Inflammatory macrophage (primary cell): ENCODE results near the gene SYT7.
A peak's percentile ranks its signal among the peaks of the same experiment; 100 is the strongest.

Experiments used
- DNase-seq, 2 donors: peaks; one replicate each; pipeline ENCODE4 v3.0.0-alpha.2; 2020 to 2022

Gene SYT7

DNA sequence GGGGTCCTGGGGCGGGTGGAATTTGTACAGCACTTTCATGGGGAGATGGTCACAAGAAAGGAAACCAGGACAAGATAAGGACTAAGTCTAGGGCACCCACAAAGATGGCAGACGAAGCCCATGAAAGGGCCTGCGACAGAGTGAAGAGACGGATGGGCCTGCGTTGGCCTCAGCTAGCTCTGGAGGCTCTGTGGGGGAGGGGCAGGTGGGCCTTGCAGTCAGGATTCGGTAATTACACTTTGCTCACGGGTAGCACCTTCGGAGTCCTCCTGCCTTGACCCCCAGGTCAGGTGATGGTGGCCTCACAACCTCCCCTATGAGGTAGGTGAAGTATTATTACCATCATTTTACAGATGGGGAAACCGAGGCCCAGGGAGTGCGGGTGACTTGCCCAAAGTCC, 65.2 kb downstream of the SYT7 start:
- no peak for DNase-seq

DNA sequence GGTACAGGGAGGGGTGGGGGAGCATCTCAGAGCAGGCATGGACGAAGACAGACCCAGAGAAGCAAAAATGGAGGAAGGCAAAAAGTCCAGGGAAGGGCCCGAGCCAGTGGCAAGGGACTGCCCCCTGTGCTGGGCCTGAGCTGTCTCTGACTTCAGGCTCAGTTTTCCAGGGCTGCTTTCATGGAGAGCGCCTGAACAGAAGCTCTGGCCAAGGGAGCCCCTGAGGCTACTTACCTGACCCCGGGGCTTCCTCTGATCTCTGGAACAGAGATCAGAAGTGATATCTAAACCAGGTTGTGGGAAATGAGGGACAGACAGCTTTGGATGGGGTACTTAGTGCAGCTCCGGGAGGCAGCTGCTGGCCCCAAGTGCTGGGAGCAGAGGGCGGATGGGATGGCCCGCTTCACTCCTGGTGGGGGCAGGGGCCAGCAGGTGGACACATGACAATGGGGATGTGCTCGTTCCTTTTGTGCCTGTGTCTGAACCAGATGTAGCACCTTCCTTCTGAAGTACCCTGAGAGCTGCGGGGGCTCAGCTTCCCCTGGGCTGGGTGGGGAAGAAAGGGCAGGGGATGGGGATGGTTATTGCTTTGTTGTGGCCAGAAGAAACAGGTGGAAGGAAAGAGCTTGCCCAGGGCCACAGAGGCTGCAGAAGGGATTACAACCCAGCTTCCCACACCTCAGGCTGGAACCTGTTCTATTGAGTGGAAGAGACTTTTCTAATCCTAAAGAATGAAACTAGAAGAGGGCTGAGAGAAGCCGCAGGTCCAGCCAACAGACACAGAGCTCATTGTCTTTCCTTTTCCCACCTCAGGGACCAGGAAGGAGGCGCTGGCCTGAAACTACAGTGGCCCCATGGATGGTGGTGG, 66.6 kb downstream of the SYT7 start:
- DNase-seq, result no peak

DNA sequence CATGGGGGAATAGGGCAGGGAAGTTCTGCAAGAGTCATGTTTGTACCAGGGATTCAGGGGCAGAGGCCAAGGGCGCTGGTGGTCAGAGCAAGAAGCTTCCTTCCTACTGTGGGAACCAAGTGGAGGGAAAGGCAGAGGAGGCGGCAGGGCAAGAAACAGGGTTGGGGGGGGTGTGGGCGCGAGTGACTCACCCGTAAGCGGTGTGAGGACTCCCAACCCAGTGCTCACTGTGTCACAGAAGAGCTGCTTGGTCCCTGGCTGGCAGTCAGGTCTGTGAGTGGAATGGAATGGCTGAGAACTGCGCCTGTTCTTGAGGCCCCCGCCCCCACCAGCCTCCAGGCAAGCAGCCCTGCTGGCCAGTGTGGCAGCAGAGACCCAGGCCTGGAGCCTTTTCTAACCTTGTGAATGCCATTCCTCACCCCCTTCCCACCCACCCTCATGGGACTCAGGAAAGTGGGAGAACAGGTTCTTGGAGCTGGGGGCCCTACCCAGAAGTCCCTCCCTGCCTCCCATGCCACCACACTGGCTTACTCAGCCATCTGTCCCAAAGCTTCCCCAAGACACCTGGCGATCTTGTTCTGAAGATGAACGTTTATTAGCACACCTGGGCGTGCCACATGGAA, 67.6 kb downstream of the SYT7 start:
- no peak for DNase-seq

DNA sequence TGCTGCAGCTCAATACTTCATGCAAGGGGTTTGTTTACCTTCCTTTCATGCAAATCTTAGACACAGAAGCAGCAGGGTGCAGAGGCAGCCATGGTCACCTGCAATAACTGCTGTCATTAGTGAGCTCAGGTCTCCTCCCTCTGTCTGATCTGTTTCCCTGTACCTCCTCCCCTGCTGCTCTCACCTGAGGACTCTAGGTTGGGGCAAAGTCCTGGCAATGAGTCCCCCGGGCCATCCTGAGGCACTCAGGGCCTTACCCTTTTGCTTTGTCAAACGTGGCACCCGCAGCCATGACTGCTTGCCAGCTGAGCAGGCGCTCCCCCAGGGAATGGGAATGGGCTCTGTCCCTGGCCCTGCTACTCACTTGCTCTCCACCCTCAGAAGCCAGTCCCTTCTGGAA, 68.4 kb downstream of the SYT7 start:
- DNase-seq, result no peak

DNA sequence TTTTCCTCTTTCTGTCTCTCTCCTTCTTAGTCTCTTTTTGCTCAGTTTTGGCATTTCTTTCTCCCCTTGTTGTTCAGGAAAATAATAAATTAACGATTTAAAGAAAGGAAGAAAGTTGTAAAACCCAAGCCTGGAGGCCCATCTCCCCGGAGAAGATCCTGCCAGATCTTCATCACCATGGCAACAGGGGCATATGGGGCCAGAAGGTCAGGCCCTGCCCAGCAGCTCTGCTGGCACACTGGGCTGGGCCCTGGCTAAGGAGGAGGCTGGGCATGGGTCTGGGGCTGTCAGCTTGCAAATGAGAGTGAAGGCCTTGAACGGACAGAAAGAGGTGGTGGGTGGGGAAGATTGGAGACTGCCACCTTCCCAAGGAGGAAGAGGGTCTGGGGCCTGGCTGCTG, 69.5 kb downstream of the SYT7 start:
- no peak for DNase-seq

DNA sequence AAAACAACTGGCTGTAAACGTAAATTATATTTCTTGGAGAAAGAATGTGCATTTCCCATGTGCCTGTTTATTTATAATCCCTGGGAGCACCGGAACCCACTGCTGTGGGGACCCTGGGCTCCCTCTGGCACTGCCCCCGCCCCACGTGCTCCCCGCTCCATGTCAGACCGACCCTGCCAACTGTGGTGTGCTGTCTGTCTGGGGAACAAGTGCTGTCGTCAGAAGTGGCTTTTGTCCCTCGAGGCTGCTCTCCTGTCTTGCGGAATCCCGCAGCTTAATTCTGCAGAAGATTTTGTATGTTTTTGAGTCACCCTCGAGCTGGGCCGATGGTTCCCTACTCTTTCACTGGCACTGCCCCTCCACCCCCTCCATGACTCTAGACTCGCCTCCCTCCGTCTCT, 69.9 kb downstream of the SYT7 start:
- no peak for DNase-seq

DNA sequence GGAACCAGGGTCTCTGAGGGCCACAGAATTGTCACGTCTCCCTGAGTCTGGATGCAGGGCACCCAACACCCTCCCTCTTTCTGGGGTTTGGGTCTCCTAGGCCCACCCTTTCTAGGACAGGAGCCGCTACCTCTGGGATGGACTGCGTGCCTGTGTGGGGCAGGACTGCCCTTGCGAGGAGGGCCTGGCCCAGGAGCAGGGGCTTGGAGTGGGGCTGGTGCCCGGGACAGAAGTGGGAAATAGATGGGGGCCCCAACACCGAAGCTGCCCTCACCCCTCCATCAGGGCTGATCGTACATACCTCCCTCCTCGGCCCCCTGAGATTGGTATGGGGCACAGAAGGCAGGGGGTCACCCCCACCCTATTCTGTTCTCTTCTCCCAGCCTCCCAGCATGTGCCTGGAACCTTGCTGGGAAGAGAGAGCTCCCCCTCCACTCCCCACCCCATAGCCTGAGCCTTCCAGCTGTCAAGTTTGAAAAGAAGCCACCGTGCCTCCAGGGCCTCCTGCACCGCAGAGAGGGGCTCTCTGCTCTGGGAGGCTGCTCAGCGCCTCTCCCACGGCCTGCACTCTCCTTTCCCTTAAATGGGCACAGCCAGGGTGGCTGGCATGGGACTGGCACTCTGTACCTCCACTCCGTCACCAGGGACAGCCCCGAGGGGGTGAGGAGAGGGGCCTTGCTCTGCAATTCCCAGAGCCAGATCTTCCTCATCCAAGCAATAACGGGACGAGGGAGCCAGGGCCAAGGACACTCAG, 70.5 kb downstream of the SYT7 start:
- DNase-seq, result no peak

DNA sequence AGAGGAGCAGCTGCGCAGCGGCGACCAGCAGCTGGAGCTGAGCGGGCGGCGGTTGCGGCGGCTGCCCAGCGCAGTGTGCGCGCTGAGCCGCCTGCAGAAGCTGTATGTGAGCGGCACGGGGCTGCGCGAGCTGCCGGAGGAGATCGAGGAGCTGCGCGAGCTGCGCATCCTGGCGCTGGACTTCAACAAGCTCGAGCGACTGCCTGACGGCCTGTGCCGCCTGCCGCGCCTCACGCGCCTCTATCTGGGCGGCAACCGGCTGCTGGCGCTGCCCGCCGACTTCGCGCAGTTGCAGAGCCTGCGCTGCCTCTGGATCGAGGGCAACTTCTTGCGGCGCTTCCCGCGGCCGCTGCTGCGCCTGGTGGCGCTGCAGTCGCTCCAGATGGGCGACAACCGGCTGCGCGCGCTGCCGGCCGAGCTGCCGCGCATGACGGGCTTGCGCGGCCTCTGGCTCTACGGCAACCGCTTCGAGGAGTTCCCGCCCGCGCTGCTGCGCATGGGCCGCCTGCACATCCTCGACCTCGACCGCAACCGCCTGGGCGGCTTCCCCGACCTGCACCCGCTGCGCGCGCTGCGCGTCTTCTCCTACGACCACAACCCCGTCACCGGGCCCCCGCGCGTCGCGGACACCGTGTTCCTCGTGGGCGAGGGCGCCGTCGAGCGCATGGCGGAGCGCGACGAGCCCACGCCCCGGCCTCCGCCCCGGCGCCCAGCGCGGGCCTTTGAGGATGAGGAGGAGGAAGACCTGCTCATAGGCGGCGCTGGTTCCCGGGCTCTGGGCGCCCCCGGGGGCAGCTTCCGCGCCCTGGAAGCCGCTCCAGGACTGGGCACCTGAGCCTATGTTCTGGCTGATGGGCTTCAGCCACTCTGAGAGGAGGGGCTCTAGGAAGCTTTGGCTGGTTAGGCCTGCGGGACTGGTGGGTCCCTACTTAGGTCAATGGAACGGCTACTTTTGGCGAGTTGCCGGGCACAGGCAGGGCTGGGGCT, 71.5 kb downstream of the SYT7 start:
- DNase-seq, result peak; percentile 78 to 89

DNA sequence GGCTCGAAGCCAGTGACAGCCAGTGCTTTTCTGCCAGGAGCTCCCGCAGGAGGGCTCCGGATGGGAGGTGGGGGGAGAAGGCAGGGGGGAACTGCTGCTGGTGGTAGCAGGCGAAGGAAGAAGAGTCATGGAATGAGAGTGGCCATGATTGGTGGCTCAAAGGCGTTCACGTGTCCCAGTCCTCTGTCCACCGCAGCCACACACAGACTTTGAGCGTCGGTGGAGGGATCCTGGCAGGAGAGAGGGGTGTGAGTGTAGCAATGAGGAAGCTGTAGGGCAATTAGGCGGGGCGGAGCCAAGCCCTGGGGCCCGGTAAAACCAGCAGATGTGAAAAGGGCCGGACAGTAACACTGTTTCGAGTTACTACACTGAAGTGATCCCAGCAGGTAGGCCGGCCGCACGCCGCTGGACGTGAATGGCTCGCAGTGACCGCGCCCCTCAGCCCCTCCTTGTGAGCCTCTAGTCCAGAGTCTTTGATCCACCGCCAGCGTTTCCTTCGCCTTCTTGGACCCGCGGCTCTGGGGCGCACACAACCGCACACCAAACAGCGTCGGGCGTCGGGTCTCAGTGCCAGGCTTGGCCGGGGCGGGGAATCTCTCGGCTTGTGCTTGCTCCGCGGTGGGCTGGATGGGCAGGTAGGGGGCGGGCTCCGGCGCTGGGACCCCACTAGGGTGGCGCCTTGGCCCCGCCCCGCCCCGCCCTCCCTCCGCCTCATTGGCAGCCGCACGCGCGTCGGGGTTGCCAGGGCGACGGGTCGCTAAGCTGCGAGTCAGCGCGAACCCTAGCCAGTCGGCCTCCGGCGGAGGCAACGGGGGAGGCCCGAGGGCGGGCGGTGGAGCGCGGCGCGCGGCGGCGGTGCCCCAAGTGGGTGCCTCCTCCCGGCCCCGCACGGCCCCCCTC, 72.7 kb downstream of the SYT7 start, which contains the start of gene LRRC10B:
Gene LRRC10B, plus strand, starts transcription at position 788 of the 900 bp plus-strand sequence. CDS start 250 bp downstream, outside the sequence.
- DNase-seq, result peak; percentile 19

DNA sequence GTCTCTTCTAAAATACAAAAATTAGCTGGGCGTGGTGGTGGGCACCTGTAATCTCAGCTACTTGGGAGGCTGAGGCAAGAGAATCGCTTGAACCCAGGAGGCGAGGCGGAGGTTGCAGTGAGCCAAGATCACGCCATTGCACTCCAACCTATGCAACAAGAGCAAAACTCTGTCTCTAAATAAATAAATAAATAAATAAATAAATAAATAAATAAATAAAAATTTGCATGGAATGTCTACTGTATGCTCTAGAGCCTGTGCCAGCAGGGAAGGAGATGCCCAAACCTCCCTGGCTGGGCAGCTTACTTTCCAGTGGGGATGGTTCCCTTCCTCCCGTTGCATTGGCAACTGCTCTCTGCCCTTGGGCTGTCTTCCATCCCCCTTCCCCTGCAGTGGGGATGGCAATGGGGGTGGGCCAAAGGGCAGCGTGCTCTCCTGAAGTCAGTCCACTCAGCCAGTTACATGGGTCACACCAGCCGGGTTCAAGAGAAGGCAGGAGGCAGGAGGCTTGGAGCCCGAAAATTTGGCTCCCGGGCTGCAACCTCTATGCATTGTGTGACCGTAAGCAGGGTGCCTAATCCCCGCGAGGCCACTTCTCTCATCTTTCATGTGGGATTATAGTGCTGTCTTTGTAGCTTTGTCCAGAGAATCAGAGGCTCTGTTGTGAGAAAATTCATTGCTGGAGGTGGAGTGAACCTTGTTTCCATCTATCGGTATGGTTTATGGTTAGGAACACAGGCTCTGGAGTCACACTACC, 73.7 kb downstream of the SYT7 start:
- DNase-seq, result no peak

DNA sequence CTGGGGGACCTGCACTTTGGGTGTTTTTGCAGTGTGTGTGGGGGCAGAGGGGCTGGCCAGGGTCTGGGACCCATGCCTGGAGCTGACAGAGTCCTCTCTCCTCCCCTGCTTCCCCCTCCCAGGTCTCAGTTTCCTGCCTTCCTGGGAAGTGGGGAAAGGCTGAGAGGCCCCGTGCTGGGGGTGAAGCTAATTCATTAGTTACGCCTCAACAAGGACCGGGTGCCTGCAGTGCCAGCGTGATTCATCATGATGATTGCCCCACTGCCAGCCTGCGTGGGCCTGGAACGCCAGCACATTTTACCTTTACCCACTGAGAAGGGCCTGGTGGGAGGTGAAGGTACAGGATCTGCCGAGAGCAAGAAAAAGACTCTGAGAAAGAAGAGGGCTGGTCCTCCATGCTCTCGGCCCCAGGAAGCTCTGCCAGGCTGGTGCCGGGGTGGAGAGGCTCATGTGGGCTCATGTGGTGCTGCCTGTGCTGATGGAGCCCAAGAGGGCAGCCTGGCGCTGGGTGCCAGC, 75.2 kb downstream of the SYT7 start:
- DNase-seq, result no peak

DNA sequence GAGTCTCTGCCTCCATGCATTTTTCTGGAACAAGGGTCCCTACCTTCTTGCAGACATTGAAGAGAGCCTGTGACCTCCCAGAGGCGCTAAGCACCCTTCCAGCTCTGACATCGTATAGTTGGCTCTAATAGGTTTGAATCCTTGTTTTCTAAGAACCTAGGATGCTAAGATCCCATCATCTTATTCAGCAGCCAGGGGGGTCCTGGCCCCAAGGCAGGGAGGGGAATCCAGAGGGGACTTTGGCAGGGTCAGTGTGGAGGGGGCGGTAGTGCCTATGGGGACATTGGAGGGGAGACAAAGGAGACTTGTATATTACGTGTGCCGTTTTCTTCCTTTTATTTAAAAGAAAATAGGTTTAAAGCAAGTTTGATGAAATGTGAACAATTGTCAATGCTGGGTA, 75.8 kb downstream of the SYT7 start:
- no peak for DNase-seq

DNA sequence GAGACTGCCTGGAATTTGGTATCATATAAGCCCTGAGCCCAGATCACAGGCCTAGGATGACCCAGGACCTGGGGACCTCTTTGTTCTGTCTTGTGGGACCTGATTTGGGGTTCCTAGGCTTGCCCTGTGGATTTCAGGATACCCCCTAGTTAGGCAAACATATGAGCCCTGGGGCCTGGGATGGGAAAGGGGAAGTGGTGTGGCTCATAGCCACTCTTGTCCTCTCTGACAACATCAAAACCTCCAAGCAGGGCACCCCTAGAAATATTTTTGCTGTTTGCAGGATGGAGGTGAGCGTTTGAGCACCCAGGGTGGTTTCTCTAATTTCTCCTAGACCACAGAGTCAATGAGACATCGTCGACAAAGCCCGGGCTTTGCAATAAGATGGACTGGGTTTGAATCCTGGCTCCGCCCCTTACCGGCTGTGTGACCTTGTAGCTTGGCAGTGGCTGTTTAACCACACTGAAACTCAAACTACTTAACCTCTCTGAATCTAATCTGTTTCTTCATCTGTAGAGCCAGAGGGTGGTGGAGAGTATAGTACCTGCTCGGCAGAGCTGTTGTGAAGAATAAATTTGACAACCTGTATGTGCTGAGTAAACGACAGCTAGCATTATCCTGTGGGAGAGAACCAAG, 77.6 kb downstream of the SYT7 start:
- DNase-seq, result peak in 1 of 2 donors; percentile 29

DNA sequence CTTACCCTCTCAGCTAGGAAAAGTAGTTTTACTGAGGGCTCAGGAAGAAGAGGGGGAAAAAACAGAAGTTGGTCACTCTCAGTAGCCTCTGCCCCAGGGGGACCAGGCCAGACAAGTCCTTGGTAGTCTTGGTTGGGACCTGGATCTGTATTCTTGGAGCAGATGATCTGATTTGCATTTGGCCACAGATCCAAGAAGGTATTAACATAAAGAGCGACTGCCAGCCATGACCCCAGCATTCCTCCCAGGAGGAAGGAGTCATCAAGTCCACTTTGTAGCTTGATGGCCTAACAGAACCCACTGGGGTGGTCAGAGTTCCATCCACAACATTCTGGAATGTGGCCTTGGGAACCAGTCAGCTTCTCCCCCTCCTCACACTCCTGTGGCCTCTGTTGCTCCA, 78.4 kb downstream of the SYT7 start:
- DNase-seq, result no peak

DNA sequence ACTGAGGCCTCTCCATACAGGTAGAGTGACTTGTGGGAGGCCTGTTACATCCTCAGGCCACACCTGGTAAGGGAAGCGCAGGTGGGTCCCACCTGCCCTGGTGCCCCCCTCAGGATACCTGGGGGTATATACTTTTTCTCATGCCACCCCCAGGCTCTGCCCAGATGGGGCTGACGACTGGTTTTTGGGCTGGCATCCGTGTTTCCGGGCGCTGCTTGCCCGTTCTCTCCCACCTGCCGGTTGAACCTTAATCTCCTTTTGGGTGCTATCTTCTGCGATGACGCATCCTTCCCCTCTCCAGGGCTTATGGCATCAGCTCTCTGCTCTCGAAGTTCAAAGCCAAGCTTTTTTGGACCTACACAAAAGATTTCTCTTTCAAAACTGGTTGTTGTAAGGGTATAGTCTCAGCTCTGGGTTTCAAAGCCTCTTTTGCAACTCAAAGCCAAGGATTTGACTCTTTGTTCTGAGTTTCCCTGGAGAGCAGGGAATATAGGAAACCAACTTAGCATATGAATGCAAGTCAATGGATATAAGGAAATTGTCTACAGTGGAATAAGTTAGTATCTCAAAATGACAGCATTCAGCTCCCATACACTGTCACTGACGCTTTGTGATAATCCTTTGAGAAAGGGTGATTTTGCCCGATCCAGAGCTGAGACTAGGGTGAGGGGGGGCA, 80.9 kb downstream of the SYT7 start:
- DNase-seq, result no peak

DNA sequence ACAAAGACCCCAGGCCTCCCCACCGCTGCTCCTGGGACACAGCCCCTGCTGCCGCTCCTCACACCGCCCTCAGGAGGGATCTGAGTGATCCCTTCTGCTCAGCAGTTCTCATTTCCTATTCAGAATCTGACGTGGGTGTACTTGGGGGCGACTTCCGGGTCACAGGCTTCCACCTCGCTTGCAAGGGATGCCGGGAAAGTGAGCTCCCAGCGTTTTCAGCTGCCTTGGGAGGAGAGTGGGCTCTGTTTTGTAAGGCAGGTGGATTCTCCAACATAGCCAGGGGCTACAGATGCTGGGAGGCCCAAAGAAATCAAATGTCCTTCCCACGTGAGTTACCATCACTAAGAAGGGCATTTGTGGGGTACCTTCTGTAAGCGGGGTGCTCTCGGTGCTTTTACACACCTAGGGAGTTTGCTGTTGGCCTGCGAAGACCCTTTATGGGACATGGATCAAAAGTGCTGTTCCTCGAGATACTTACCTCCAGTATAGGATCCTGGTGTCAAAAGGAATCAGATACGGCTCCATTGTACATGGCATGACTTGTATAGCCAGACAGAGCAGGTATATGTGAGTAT, 82.0 kb downstream of the SYT7 start:
- peak in 1 of 2 donors; percentile 32 for DNase-seq

DNA sequence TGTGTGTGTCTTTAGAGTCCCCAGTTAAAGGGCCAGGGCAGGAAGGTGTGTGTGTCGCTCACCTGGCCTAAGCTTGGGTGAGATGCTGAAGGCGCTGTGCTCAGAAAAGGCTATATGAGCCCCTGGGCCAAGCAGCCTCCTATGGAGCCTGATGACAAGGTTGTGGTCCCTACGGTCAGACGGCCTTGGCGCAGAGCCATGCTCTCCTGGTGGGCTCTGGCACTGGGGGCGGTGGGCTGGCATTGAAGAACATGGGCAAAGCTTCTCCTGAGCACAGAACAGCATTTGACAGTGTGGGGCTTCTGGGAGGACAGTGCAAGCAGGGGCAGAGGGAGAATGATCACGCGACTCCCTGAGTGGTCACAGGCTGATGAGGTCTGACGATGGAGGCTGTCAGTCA, 83.0 kb downstream of the SYT7 start:
- DNase-seq, result no peak

DNA sequence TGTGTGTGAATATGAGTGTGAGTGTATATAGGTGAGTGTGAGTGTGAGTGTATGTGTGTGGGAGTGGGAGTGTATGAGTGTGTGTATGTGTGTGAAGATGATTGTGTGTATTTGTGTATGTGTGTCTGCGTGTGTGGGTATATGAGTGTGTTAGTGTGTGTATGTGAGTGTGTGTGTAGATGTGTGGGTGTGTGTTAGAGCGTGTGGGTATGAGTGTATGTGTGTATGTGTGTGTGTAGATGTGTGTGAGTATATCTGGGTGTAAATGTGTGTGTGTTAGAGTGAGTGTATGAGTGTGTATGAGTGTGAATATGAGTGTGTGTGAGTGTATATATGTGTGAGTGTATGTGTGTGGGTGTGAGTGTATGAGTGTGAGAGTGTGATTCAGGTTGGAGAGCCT, 83.4 kb downstream of the SYT7 start:
- no peak for DNase-seq
